GM12891 (cell line): Measurements from ENCODE around the gene ZBTB20.

Source experiments
- POLR2A ChIP-seq: IDR thresholded peaks from 2 replicates; pipeline ENCODE4 v1.6.1; 2011; ENCODE audit warnings: low read depth, low read length, control low read depth
- POLR2AphosphoS5 ChIP-seq: IDR thresholded peaks from 2 replicates; pipeline ENCODE4 v1.6.1; 2011; ENCODE audit warnings: low read depth, low read length, control low read depth

DNA sequence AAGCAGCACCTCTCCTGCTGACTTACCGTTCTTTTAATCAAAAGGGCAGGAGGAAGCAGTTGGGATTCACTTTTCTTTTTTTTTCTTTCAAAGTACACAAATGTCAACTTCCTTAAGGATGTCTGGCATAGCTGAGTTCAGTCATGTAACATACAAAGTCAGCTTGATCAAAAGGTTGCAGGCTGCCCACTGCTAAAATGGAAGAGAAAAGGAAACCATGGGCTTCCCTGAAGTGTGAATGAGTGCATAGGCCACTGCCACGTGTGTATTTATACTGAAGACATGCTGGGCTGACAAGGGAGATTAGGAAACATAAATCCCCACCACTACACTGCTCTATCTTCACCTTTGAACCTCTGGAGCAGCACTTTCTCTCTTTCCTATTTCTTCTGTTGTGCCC lies 540.8 kb downstream of the ZBTB20 start:
- no peak for TF ChIP-seq POLR2A
- TF ChIP-seq POLR2AphosphoS5, result no peak
